Globus pallidus (tissue), 1 donor: Measurements from ENCODE around the gene KIF25.
"Not testable (repeated sequence)": the region's sequence is repeated elsewhere in the genome, so short reads cannot be mapped to it uniquely, and the experiment has no call there.

Experiments
- DNase-seq: peaks from one replicate; pipeline ENCODE4 v3.0.0-alpha.2; 2015; ENCODE audit warnings: low spot score

Gene KIF25

GRCh38 chr6:167995731-167996151 lies 1.7 kb upstream of the KIF25 start:
- no peak for DNase-seq

GRCh38 chr6:167996424-167997199 lies 859 bp upstream of the KIF25 start:
- DNase-seq: peak; percentile 73

- no peak for DNase-seq
Measured at GRCh38 chr6:167998215-167998614, 744 bp downstream of the KIF25 start.

GRCh38 chr6:168000198-168001028 lies 2.9 kb downstream of the KIF25 start:
- no peak for DNase-seq

GRCh38 chr6:168001029-168001332 lies 3.5 kb downstream of the KIF25 start:
- no peak for DNase-seq

GRCh38 chr6:168001514-168001913 lies 4.0 kb downstream of the KIF25 start:
- not testable (repeated sequence) for DNase-seq

- DNase-seq: no peak
Measured at GRCh38 chr6:168002804-168003203, 5.3 kb downstream of the KIF25 start.

GRCh38 chr6:168004023-168004422 lies 6.6 kb downstream of the KIF25 start:
- DNase-seq: no peak

- no peak for DNase-seq
Measured at GRCh38 chr6:168004945-168005344, 7.5 kb downstream of the KIF25 start.

- DNase-seq: no peak
Measured at GRCh38 chr6:168005796-168006195, 8.3 kb downstream of the KIF25 start.

GRCh38 chr6:168007592-168008338 lies 10.3 kb downstream of the KIF25 start:
- DNase-seq: no peak

GRCh38 chr6:168009331-168009730 lies 11.9 kb downstream of the KIF25 start:
- no peak for DNase-seq

- DNase-seq: no peak
Measured at GRCh38 chr6:168011291-168011690, 13.8 kb downstream of the KIF25 start.

- no peak for DNase-seq
Measured at GRCh38 chr6:168012431-168013249, 15.2 kb downstream of the KIF25 start.

- DNase-seq: no peak
Measured at GRCh38 chr6:168013250-168013915, 15.9 kb downstream of the KIF25 start.

- DNase-seq: no peak
Measured at GRCh38 chr6:168014428-168014827, 17.0 kb downstream of the KIF25 start.

GRCh38 chr6:168015009-168015408 lies 17.5 kb downstream of the KIF25 start:
- no peak for DNase-seq

- DNase-seq: no peak
Measured at GRCh38 chr6:168015482-168016175, 18.2 kb downstream of the KIF25 start.

- DNase-seq: no peak
Measured at GRCh38 chr6:168016176-168016620, 18.7 kb downstream of the KIF25 start.

- no peak for DNase-seq
Measured at GRCh38 chr6:168016721-168017525, 19.5 kb downstream of the KIF25 start.
